Measurements from ENCODE around the gene GARNL3. TPM values are rescaled to one million over a fixed set of nuclear protein-coding genes. Genes with fewer than 3 reads are reported as not detected.

Gene GARNL3
- polyA plus RNA-seq, 1 donor from 2014 or later = 20.0 TPM

DNA sequence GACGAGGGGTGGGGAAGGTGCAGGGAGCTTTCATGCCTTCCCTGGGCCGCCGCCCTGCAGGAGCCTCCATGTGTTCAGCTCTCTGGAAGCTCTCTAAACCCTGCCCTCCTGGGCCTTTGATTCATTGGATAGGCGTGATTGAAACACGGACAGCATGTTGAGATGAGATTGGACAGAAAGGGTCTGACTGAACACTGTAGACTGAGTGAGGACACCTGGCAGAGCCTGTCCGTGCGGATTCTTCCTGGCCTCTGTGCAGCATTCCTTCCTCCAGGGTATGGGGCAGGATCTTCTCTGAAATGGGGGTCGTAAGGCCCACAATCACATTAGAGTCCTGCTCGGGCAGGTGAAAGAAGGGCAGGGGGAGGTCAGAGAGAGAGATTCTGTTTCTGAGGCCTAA is 173.8 kb downstream of the GARNL3 start:
- TF ChIP-seq, protein P1, sequence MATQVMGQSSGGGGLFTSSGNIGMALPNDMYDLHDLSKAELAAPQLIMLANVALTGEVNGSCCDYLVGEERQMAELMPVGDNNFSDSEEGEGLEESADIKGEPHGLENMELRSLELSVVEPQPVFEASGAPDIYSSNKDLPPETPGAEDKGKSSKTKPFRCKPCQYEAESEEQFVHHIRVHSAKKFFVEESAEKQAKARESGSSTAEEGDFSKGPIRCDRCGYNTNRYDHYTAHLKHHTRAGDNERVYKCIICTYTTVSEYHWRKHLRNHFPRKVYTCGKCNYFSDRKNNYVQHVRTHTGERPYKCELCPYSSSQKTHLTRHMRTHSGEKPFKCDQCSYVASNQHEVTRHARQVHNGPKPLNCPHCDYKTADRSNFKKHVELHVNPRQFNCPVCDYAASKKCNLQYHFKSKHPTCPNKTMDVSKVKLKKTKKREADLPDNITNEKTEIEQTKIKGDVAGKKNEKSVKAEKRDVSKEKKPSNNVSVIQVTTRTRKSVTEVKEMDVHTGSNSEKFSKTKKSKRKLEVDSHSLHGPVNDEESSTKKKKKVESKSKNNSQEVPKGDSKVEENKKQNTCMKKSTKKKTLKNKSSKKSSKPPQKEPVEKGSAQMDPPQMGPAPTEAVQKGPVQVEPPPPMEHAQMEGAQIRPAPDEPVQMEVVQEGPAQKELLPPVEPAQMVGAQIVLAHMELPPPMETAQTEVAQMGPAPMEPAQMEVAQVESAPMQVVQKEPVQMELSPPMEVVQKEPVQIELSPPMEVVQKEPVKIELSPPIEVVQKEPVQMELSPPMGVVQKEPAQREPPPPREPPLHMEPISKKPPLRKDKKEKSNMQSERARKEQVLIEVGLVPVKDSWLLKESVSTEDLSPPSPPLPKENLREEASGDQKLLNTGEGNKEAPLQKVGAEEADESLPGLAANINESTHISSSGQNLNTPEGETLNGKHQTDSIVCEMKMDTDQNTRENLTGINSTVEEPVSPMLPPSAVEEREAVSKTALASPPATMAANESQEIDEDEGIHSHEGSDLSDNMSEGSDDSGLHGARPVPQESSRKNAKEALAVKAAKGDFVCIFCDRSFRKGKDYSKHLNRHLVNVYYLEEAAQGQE (IDR thresholded peaks at IDR 0.05; ENCODE audit: borderline replicate concordance) = no peak
- TF ChIP-seq SMC3 (conservative IDR thresholded peaks at IDR 0.05; ENCODE audit: poor library complexity) (no peak), TAF1 (IDR thresholded peaks at IDR 0.05; ENCODE audit: low read depth) (no peak), MXI1 (conservative IDR thresholded peaks at IDR 0.05; ENCODE audit: poor library complexity, severe bottlenecking) (no peak), EP300 (conservative IDR thresholded peaks at IDR 0.05; ENCODE audit: poor library complexity, severe bottlenecking) (no peak), EZH2 (IDR thresholded peaks at IDR 0.05; ENCODE audit: borderline replicate concordance, insufficient read depth, low read length, poor library complexity, severe bottlenecking) (no peak), RAD21 (conservative IDR thresholded peaks at IDR 0.05) (no peak)
- TF ChIP-seq, protein P2, sequence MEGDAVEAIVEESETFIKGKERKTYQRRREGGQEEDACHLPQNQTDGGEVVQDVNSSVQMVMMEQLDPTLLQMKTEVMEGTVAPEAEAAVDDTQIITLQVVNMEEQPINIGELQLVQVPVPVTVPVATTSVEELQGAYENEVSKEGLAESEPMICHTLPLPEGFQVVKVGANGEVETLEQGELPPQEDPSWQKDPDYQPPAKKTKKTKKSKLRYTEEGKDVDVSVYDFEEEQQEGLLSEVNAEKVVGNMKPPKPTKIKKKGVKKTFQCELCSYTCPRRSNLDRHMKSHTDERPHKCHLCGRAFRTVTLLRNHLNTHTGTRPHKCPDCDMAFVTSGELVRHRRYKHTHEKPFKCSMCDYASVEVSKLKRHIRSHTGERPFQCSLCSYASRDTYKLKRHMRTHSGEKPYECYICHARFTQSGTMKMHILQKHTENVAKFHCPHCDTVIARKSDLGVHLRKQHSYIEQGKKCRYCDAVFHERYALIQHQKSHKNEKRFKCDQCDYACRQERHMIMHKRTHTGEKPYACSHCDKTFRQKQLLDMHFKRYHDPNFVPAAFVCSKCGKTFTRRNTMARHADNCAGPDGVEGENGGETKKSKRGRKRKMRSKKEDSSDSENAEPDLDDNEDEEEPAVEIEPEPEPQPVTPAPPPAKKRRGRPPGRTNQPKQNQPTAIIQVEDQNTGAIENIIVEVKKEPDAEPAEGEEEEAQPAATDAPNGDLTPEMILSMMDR (IDR thresholded peaks at IDR 0.05; ENCODE audit: poor library complexity, severe bottlenecking) = no peak
- H2AFZ ChIP-seq (ENCODE audit: low read depth, low read length) = no peak overlapping the region
- no peaks in the 10 kb centered on the region for H3K9me2 ChIP-seq (ENCODE audit: insufficient read depth, low read length)
- H3K4me2 ChIP-seq (ENCODE audit: low read length) = no peak overlapping the region
- H3K9ac ChIP-seq (ENCODE audit: low read length) = no peak overlapping the region
- no peaks in the 10 kb centered on the region for H4K20me1 ChIP-seq (ENCODE audit: insufficient read depth)
- H3F3A ChIP-seq (ENCODE audit: insufficient read depth, low read length, poor library complexity, severe bottlenecking) = no peaks in the 10 kb centered on the region
- H3K4me3 ChIP-seq (ENCODE audit: low read length) = no peak overlapping the region
- no peaks in the 10 kb centered on the region for H3K9me3 ChIP-seq (ENCODE audit: low read length)
- H3K79me2 ChIP-seq (replicated peaks; ENCODE audit: insufficient read depth, low read length) = no peaks in the 10 kb centered on the region
- no peak overlapping the region for H3K27ac ChIP-seq (ENCODE audit: low read length)
- H3K36me3 ChIP-seq (ENCODE audit: insufficient read depth, low read length) = peaks cover 4% of the 10 kb centered on the region
- no peaks in the 10 kb centered on the region for H3K27me3 ChIP-seq (ENCODE audit: insufficient read depth, low read depth, low read length)

Other genes with a start within 250 kb of the GARNL3 start
- 0.10 TPM in 1 of 2 replicates, not detected in the other for gene ANGPTL2, start 142.1 kb upstream of the GARNL3 start, polyA plus RNA-seq
- 10.2 and 24.0 TPM in 2 replicates for gene SLC2A8, start 132.4 kb downstream of the GARNL3 start, polyA plus RNA-seq
- gene ZNF79, start 159.6 kb downstream of the GARNL3 start, polyA plus RNA-seq = 2.9 and 3.3 TPM in 2 replicates
- 839 and 862 TPM in 2 replicates for gene RPL12, start 186.6 kb downstream of the GARNL3 start, polyA plus RNA-seq
- 21.6 and 27.1 TPM in 2 replicates for gene LRSAM1, start 186.7 kb downstream of the GARNL3 start, polyA plus RNA-seq

All from neural cell (in vitro differentiated cells).